Testis (tissue), 3 donors: Measurements from ENCODE around the gene TNRC6B. TPM values are rescaled to one million over a fixed set of nuclear protein-coding genes. Genes with fewer than 3 reads are reported as not detected.

Experiments used
- DNase-seq: peaks from one replicate; pipeline ENCODE4 v3.0.0-alpha.2; 2019
- H3K27ac ChIP-seq, 2 donors: fragments of 200-600 bp; sonication (generic); one replicate each; pipeline ENCODE4 v1.5.1; 2019
- H3K27me3 ChIP-seq: fragments of 200-600 bp; sonication (generic); one replicate; pipeline ENCODE4 v1.5.1; 2019
- H3K36me3 ChIP-seq: fragments of 200-600 bp; sonication (generic); one replicate; pipeline ENCODE4 v1.5.1; 2017; ENCODE audit warnings: low read depth; ENCODE audit errors: missing control alignments
- H3K4me1 ChIP-seq: fragments of 200-600 bp; sonication (generic); one replicate; pipeline ENCODE4 v1.5.1; 2019
- H3K4me3 ChIP-seq, 2 donors: fragments of 200-600 bp; sonication (generic); one replicate each; pipeline ENCODE4 v1.5.1; 2017 to 2019
- H3K9me3 ChIP-seq: fragments of 200-600 bp; sonication (generic); one replicate; pipeline ENCODE4 v1.5.1; 2017
- POLR2A ChIP-seq: fragments of 450-650 bp; IDR thresholded peaks from one replicate; pipeline ENCODE4 v1.6.1; 2017; ENCODE audit warnings: antibody characterized with exemption, mild to moderate bottlenecking, moderate library complexity
- WGBS, 2 donors: methylation state at CpG; one replicate each; pipeline ENCODE4 v1.1.5; 2018; 5-methylcytosine and 5-hydroxymethylcytosine counted together
- intact Hi-C: fragments of 100-400 bp; cut with DNase I; formaldehyde crosslinking; loops from one replicate; pipeline ENCODE4 v1.15.1; 2023; ENCODE audit warnings: low total_unique reads
- polyA plus RNA-seq: library from polyadenylated mRNA; stranded (reverse); fragments of 350-450 nt; fragmentation: Illumina TruSeq; extraction: RNeasy Lipid Tissue Mini Kit (QIAGEN cat#74804); gene quantifications from one replicate; pipeline ENCODE4 v1.2.3, GENCODE V29; 2014; ENCODE audit warnings: low read depth, low replicate concordance; ENCODE audit not compliant: insufficient read depth
- total RNA-seq, 2 donors: library from RNA; depleted of rRNA; stranded (reverse); fragments of >200 nt; gene quantifications; one replicate each; pipeline ENCODE4 v1.2.3, GENCODE V29; 2016
- TF ChIP-seq, protein P1 (sequence below), 3 experiments: fragments of 450-650 bp in 2 of 3; fragments of 200-600 bp in 1 of 3; sonication (generic) in 1 of 3; IDR thresholded peaks; one replicate each; pipeline ENCODE4 v1.5.1; 2016 to 2019; ENCODE audit warnings: antibody characterized with exemption in 3 of 3, mild to moderate bottlenecking in 2 of 3, moderate library complexity in 1 of 3

Gene TNRC6B
- total and polyA plus RNA-seq, 3 donors from 2014 or later, result 49.2 to 122 (median 79.7) TPM

DNA sequence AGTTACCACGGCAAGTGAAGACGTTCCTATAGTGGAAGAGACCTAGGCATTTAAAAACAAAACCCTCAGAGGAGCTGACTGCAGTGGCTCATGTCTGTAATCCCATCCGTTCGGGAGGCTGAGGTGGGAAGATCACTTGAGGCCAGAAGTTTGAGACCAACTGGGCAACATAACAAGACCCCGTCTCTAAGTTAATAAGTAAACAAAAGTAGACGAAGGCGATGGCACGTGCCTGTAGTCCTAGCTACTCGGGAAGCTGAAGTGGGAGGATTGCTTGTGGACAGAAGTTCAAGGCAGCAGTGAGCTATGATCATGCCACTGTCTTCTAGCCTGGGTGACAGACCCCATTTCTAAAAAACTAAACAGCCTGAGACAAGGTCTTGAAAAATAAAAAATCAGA lies 164.8 kb downstream of the TNRC6B start:
- Histone ChIP-seq H3K27me3 (no peaks in the 10 kb centered on the region), H3K27ac (no peak overlapping the region), H3K4me3 (no peak overlapping the region), H3K36me3 (no peaks in the 10 kb centered on the region), H3K4me1 (peaks cover 4% of the 10 kb centered on the region), H3K9me3 (no peaks in the 10 kb centered on the region)
- WGBS, 2 donors, result 60 to 63% methylated on average over 9 of the region's 9 CpGs
- no peak for DNase-seq
- TF ChIP-seq, protein P1, sequence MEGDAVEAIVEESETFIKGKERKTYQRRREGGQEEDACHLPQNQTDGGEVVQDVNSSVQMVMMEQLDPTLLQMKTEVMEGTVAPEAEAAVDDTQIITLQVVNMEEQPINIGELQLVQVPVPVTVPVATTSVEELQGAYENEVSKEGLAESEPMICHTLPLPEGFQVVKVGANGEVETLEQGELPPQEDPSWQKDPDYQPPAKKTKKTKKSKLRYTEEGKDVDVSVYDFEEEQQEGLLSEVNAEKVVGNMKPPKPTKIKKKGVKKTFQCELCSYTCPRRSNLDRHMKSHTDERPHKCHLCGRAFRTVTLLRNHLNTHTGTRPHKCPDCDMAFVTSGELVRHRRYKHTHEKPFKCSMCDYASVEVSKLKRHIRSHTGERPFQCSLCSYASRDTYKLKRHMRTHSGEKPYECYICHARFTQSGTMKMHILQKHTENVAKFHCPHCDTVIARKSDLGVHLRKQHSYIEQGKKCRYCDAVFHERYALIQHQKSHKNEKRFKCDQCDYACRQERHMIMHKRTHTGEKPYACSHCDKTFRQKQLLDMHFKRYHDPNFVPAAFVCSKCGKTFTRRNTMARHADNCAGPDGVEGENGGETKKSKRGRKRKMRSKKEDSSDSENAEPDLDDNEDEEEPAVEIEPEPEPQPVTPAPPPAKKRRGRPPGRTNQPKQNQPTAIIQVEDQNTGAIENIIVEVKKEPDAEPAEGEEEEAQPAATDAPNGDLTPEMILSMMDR (IDR thresholded peaks at IDR 0.05), result no peak
- no peak for TF ChIP-seq POLR2A
- intact Hi-C loops, result loop anchor here (10.0 kb wide), 1 partner anchor 298 kb away; no protein-coding TSS in a partner anchor

DNA sequence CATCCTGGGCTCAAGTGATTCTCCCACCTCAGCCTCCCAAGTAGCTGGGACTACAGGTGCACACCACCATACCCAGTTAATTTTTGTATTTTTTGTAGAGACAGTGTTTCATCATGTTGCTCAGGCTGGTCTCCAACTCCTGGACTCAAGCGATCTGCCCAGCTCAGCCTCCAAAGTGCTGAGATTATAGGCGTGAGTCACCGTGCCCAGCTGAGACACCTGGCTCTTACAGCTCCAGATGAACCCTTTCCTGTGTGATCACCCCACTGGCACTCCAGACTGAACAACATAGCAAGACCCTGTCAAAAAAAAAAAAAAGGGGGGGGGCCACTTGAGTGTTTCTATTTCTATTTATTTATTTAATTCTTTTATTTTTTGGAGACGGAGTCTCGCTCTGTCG lies 167.5 kb downstream of the TNRC6B start:
- Histone ChIP-seq H3K4me3 (peak overlapping the region; percentile 70 to 95), H3K27me3 (no peaks in the 10 kb centered on the region), H3K27ac (no peak overlapping the region), H3K36me3 (no peaks in the 10 kb centered on the region), H3K4me1 (peaks cover 15% of the 10 kb centered on the region), H3K9me3 (no peaks in the 10 kb centered on the region)
- DNase-seq, result no peak
- TF ChIP-seq, protein P1 (IDR thresholded peaks at IDR 0.05), result no peak
- no peak for TF ChIP-seq POLR2A
- 49 to 73% methylated on average over 6 of the region's 6 CpGs for WGBS, 2 donors
- intact Hi-C loops, result loop anchor here (10.0 kb wide), 1 partner anchor 300 kb away; no protein-coding TSS in a partner anchor

DNA sequence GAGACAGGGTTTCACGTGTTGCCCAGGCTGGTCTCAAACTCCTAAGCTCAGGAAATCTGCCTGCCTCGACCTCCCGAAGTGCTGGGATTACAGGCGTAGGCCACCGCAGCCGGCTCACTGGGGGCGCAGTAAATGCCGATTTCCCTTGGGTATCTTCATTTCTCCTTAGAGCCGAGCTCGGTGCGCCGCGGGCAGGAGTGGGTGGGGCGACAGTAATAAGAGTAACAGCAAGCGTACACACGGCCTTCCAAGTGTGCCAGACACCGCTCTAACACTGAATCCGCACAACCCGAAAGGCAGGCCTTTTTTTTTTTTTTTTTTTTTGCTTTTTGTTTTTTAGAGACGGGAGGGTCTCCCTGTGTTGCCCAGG lies 168.1 kb downstream of the TNRC6B start:
- TF ChIP-seq POLR2A, result no peak
- TF ChIP-seq, protein P1 (IDR thresholded peaks at IDR 0.05), result no peak
- DNase-seq, result no peak
- Histone ChIP-seq H3K36me3 (no peaks in the 10 kb centered on the region), H3K27me3 (no peaks in the 10 kb centered on the region), H3K4me1 (peaks cover 15% of the 10 kb centered on the region), H3K27ac (peak overlapping the region; percentile 75), H3K9me3 (no peaks in the 10 kb centered on the region), H3K4me3 (peak overlapping the region; percentile 70 to 95)
- intact Hi-C loops, result loop anchor here (10.0 kb wide), 1 partner anchor 301 kb away; no protein-coding TSS in a partner anchor
- 0 to 1% methylated on average over 20 of the region's 20 CpGs for WGBS, 2 donors

DNA sequence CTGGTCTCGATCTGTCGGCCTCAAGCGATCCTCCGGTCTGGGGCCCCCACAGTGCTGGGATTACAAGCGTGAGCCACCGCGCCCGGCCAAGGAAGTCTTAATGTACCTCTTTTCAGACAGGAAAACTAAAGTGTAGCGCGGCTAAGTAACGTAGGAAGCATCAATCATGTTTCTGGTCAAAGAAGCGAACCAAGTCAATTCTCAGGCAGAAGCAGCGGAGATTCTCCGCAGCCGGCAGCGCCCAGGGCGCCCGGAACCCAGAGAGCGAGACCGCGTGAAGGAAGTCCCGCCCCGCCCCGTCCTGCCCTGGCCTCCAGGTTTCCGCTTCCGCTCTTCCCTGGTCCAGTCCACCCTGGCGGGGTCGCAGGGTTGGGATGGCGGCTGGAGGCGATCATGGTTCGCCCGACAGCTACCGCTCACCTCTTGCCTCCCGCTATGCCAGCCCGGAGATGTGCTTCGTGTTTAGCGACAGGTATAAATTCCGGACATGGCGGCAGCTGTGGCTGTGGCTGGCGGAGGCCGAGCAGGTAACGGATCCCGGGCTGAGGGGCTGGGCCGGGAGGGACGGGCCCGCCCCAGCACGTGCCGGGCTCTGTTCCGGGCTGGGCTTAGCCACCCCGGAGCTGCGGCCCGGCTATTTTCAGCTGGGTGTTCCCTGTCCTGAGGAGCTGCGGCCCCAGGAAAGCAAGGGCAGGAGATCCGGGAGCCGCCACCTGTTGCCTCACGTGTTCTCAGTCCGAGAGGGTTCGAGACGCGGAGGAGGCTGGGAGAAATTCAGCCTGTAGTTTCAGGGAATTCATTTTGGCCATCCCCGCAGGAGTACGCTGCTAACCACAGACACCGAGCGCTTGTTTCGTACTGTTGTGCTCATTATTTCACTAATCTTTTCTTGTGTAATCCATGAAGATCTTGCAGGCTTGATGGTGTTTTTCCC lies 168.7 kb downstream of the TNRC6B start, which contains the start of gene ADSL:
Gene ADSL (plus strand): TSS at position 316 of the 934 bp plus-strand sequence. CDS start 59 bp downstream, at position 375.
- peak within 1 kb of the TSS; percentile 75 for H3K27ac ChIP-seq
- no peaks in the 10 kb centered on the region for H3K36me3 ChIP-seq
- no peaks in the 10 kb centered on the region for H3K27me3 ChIP-seq
- WGBS, 2 donors, result 0% methylated on average over 39 to 65 of the region's 65 CpGs
- H3K4me1 ChIP-seq, result peaks cover 15% of the 10 kb centered on the region
- H3K4me3 ChIP-seq, result peak within 1 kb of the TSS; percentile 70 to 95
- intact Hi-C loops, result loop anchor here (10.0 kb wide), 1 partner anchor 302 kb away; no protein-coding TSS in a partner anchor
- no peak for TF ChIP-seq POLR2A
- TF ChIP-seq, protein P1 (IDR thresholded peaks at IDR 0.05), result peak in 1 of 3 experiments; percentile 15
- peak; percentile 94 for DNase-seq
- no peaks in the 10 kb centered on the region for H3K9me3 ChIP-seq
